Gastroesophageal sphincter (tissue), 4 donors: Measurements from ENCODE around the gene VPS13D. TPM values are rescaled to one million over a fixed set of nuclear protein-coding genes. Genes with fewer than 3 reads are reported as not detected.

Source experiments
- ATAC-seq: fragments of 150-250 bp; one replicate; pipeline ENCODE4 v1.9.1; 2016; ENCODE audit warnings: mild to moderate bottlenecking, moderate library complexity
- H3K27ac ChIP-seq, 4 donors: fragments of 200-600 bp; sonication (generic) in 3 of 4; 1 replicate in 3 of 4; 2 replicates in 1 of 4; pipeline ENCODE4 v1.5.1; 2016 to 2019
- H3K27me3 ChIP-seq: fragments of 200-600 bp; sonication (generic); one replicate; pipeline ENCODE4 v1.5.1; 2019
- H3K36me3 ChIP-seq, 2 donors: fragments of 200-600 bp; sonication (generic); one replicate each; pipeline ENCODE4 v1.5.1; 2019; ENCODE audit warnings: control low read depth in 1 of 2
- H3K4me1 ChIP-seq, 3 donors: fragments of 200-600 bp; sonication (generic); 1 replicate in 2 of 3; 2 replicates in 1 of 3; pipeline ENCODE4 v1.5.1; 2016 to 2019; ENCODE audit warnings: control low read depth in 2 of 3
- H3K4me3 ChIP-seq, 2 donors: fragments of 200-600 bp; sonication (generic); one replicate each; pipeline ENCODE4 v1.5.1; 2019; ENCODE audit warnings: mild to moderate bottlenecking in 1 of 2, moderate library complexity in 1 of 2
- H3K9me3 ChIP-seq, 3 donors: fragments of 200-600 bp; sonication (generic); one replicate each; pipeline ENCODE4 v1.5.1; 2017 to 2019; ENCODE audit warnings: control low read depth in 2 of 3
- EP300 ChIP-seq: sonication (generic); formaldehyde crosslinking; IDR thresholded peaks from one replicate; pipeline ENCODE4 v1.6.1; 2017; ENCODE audit warnings: antibody characterized with exemption, mild to moderate bottlenecking
- POLR2A ChIP-seq, 2 donors: fragments of 450-650 bp; IDR thresholded peaks; one replicate each; pipeline ENCODE4 v1.6.1; 2017; ENCODE audit warnings: antibody characterized with exemption in 2 of 2, mild to moderate bottlenecking in 2 of 2, moderate library complexity in 1 of 2
- POLR2AphosphoS5 ChIP-seq: sonication (generic); formaldehyde crosslinking; IDR thresholded peaks from one replicate; pipeline ENCODE4 v1.6.1; 2017; ENCODE audit warnings: antibody characterized with exemption
- WGBS, 2 donors: methylation state at CpG; one replicate each; pipeline ENCODE4 v1.1.5; 2018; ENCODE audit warnings: low coverage in 1 of 2; 5-methylcytosine and 5-hydroxymethylcytosine counted together
- total RNA-seq, 4 donors: library from RNA; depleted of rRNA; stranded (reverse); fragments of >200 nt; gene quantifications; one replicate each; pipeline ENCODE4 v1.1.0, GENCODE V29; 2016
- TF ChIP-seq, protein P1 (sequence below), 4 experiments: fragments of 200-600 bp in 2 of 4; fragments of 450-650 bp in 2 of 4; sonication (generic) in 1 of 4; IDR thresholded peaks; one replicate each; pipeline ENCODE4 v1.5.1; 2017 to 2019; ENCODE audit warnings: antibody characterized with exemption in 4 of 4, mild to moderate bottlenecking in 2 of 4, moderate library complexity in 2 of 4

VPS13D gene
- total RNA-seq, 4 donors from 2014 or later = 62.3 to 95.5 (median 81.5) TPM

DNA sequence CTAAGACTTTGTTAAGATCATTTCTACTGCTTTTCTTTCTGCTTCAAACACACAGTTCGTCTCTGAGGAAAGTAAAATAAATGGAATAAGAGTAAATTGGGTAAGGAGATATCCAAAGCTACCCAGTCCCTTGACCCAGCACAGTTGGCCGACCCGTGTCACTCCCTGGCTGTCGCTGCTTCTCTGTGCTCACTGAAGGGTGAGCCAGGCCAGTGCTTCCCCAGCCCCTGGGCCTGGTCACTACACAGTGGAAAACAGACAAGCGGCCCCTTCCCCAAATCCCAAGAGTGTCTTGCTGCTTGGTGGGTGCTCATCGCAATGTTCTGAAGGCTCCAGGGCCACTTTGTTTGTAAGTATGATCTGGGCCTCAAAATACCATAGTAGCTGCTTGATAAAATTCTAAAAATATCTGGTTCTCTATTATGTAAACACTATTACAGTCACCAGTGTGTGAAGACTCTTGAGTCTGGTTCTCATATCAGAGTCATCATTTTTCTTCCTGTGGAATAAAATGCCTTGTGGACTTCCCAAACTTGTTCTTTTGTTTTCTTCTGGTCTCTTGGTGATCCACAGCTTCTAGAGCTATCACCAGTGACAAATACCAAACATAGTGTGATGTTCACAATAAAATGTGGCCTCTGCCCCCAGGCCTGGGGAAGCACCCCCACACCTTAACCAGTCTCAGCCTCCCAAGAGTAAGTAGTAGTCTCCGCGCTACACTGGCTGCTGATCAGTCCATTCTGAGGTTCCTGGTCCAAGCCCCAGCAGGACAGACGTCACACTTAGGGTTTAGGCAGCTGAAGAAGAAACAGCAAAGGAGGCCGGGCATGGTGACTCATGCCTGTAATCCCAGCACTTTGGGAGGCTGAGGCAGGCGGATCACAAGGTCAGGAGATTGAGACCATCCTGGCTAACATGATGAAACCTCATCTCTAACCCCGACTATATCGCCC, 282.0 kb downstream of the VPS13D start:
- H3K4me3 ChIP-seq = no peak overlapping the region
- TF ChIP-seq, protein P1, sequence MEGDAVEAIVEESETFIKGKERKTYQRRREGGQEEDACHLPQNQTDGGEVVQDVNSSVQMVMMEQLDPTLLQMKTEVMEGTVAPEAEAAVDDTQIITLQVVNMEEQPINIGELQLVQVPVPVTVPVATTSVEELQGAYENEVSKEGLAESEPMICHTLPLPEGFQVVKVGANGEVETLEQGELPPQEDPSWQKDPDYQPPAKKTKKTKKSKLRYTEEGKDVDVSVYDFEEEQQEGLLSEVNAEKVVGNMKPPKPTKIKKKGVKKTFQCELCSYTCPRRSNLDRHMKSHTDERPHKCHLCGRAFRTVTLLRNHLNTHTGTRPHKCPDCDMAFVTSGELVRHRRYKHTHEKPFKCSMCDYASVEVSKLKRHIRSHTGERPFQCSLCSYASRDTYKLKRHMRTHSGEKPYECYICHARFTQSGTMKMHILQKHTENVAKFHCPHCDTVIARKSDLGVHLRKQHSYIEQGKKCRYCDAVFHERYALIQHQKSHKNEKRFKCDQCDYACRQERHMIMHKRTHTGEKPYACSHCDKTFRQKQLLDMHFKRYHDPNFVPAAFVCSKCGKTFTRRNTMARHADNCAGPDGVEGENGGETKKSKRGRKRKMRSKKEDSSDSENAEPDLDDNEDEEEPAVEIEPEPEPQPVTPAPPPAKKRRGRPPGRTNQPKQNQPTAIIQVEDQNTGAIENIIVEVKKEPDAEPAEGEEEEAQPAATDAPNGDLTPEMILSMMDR (IDR thresholded peaks at IDR 0.05) = no peak
- peak; percentile 4 for TF ChIP-seq POLR2AphosphoS5
- 82 to 90% methylated on average over 3 to 13 of the region's 13 CpGs for WGBS, 2 donors
- no peak for ATAC-seq
- H3K9me3 ChIP-seq = no peaks in the 10 kb centered on the region
- H3K4me1 ChIP-seq = peaks cover 5 to 53% (median 16%) of the 10 kb centered on the region in 3 donors
- no peaks in the 10 kb centered on the region for H3K27me3 ChIP-seq
- peaks cover 0 to 19% of the 10 kb centered on the region in 2 donors for H3K36me3 ChIP-seq
- H3K27ac ChIP-seq = peak overlapping the region; percentile 48 to 80 (median 60)

DNA sequence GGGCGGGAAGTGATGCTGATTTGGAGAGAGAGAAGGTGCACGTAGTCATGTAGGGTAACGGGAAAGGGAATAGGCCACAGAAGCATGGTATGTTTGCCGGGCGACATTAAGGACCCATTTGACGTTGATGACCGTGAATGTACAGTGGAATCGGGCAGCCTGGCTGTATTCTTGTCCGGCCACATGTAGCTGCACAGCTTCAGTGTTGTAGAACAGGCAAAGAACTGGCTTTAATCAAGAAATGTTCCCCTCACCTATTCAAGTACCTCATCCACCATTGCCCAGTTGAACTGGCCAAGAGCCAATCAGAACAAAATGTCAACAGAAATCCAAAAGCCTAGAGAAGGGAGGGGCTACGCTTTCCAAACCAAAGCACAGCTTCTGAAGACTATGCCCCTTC, 283.4 kb downstream of the VPS13D start:
- peaks cover 5 to 50% (median 16%) of the 10 kb centered on the region in 3 donors for H3K4me1 ChIP-seq
- H3K27ac ChIP-seq = no peak overlapping the region
- no peaks in the 10 kb centered on the region for H3K27me3 ChIP-seq
- no peak overlapping the region for H3K4me3 ChIP-seq
- TF ChIP-seq, protein P1 (IDR thresholded peaks at IDR 0.05) = no peak
- TF ChIP-seq EP300 (no peak), POLR2AphosphoS5 (no peak), POLR2A (IDR thresholded peaks at IDR 0.05) (no peak)
- no peaks in the 10 kb centered on the region for H3K9me3 ChIP-seq
- WGBS, 2 donors = 95 to 98% methylated on average over 8 to 10 of the region's 10 CpGs
- no peak for ATAC-seq
- H3K36me3 ChIP-seq = peaks cover 0 to 7% of the 10 kb centered on the region in 2 donors

DNA sequence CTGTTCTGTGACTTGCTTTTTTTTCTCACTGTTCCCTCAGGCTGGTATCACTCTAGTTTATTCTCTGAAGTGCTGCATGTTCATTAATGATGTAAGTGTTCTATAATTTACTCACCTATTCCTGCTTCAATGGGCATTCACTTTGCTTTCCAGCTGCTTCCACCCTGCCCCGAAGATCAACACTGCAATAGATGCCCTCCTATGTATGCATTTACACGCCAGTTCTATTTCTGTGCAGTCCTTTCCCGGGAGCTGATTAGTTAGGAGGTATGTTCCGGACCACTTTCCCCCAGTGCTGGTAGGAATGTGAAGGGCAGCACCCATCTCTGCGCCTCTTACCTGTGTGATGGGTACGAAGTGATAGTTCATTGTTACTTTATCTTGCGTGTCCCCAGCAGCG, 284.8 kb downstream of the VPS13D start:
- WGBS, 2 donors = 85 to 94% methylated on average over 7 to 8 of the region's 8 CpGs

DNA sequence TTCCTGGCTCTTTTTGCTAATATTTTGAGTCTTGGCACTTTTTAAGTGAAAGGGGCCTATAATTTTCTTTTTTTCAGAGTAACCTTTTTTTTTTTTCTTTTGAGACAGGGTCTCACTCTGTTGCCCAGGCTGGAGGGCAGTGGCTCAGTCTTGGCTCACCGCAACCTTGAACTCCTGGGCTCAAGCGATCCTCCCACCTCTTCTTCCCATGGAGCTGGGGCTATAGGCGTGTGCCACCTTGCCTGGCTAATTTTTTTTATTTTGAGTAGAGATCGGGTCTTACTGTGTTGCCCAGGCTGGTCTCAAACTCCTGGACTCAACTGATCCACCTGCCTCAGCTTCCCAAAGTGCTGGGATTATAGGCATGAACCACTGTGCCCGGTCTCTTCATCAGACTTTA, 285.4 kb downstream of the VPS13D start:
- no peak overlapping the region for H3K27ac ChIP-seq
- no peak for ATAC-seq
- no peak overlapping the region for H3K4me3 ChIP-seq
- no peaks in the 10 kb centered on the region for H3K27me3 ChIP-seq
- H3K9me3 ChIP-seq = no peaks in the 10 kb centered on the region
- H3K36me3 ChIP-seq = no peaks in the 10 kb centered on the region
- WGBS, 2 donors = 98% methylated on average over 5 of the region's 5 CpGs; no CpG with 5 or more reads in 1 of the 2 donors
- peaks cover 5 to 61% (median 30%) of the 10 kb centered on the region in 3 donors for H3K4me1 ChIP-seq
- TF ChIP-seq, protein P1 (IDR thresholded peaks at IDR 0.05) = no peak
- TF ChIP-seq EP300 (no peak), POLR2AphosphoS5 (no peak), POLR2A (IDR thresholded peaks at IDR 0.05) (no peak)

More for the DNA sequence above, 284.8 kb downstream of the VPS13D start:
- Histone ChIP-seq H3K4me3 (no peak overlapping the region), H3K27me3 (no peaks in the 10 kb centered on the region), H3K4me1 (peaks cover 5 to 62% (median 29%) of the 10 kb centered on the region in 3 donors), H3K9me3 (no peaks in the 10 kb centered on the region), H3K27ac (no peak overlapping the region), H3K36me3 (no peaks in the 10 kb centered on the region)
- no peak for ATAC-seq
- TF ChIP-seq, protein P1 (IDR thresholded peaks at IDR 0.05) = no peak
- TF ChIP-seq POLR2A (IDR thresholded peaks at IDR 0.05) (no peak), EP300 (no peak), POLR2AphosphoS5 (no peak)

DNA sequence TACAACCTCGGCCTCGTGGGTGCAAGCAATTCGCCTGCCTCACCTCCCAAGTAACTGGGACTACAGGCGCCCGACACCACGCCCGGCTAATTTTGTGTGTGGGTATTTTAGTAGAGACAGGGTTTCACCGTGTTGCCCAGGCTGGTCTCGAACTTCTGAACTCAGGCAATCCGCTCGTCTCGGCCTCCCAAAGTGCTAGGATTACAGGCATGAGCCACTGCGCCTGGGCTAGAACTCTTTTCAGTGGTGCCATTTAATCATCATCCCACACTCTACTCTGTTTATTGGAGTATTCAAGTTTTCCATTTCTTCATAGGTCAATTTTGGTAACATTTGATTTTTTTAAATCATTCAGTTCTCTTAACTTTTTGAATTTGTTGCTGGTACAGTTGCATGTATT, 286.9 kb downstream of the VPS13D start:
- Histone ChIP-seq H3K27me3 (no peaks in the 10 kb centered on the region), H3K36me3 (no peaks in the 10 kb centered on the region), H3K4me1 (peaks cover 0 to 46% (median 16%) of the 10 kb centered on the region in 3 donors), H3K9me3 (no peaks in the 10 kb centered on the region), H3K4me3 (no peak overlapping the region), H3K27ac (no peak overlapping the region)
- WGBS, 2 donors = 92 to 100% methylated on average over 6 to 7 of the region's 13 CpGs
- ATAC-seq = no peak
- TF ChIP-seq POLR2A (IDR thresholded peaks at IDR 0.05) (no peak), EP300 (no peak), POLR2AphosphoS5 (no peak)
- TF ChIP-seq, protein P1 (IDR thresholded peaks at IDR 0.05) = no peak
